OCI-LY7 (cell line): ENCODE measurements around the gene GLCCI1. TPM values are rescaled to one million over a fixed set of nuclear protein-coding genes. Genes with fewer than 3 reads are reported as not detected.
"Not testable (repeated sequence)": the region's sequence is repeated elsewhere in the genome, so short reads cannot be mapped to it uniquely, and the experiment has no call there.

Experiments used
- BruUV-seq: library from RNA; stranded (reverse); fragments of 400-500 nt; replicated peaks from 2 replicates; lab custom pipeline; 2021; lab: Mats Ljungman, UMichigan
- CTCF ChIA-PET: fragments of 300-600 bp; sonication (Branson Sonifier 250); formaldehyde crosslinking; loops from one replicate; lab custom pipeline; 2022; ENCODE audit warnings: antibody characterized with exemption; ENCODE audit not compliant: unreplicated experiment; lab: Charles Lee
- POLR2A ChIA-PET: fragments of 300-600 bp; sonication (Branson Sonifier 250); formaldehyde crosslinking; loops from one replicate; lab custom pipeline; 2022; ENCODE audit warnings: antibody characterized with exemption; lab: Charles Lee
- DNase-seq: peaks from one replicate; pipeline ENCODE4 v3.0.0-alpha.2; 2015; ENCODE audit warnings: low spot score
- H2AFZ ChIP-seq: fragments of 200-600 bp; sonication (generic), shearing (Covaris generic); 2 replicates; pipeline ENCODE4 v1.6.1; 2014; ENCODE audit warnings: mild to moderate bottlenecking, antibody characterized with exemption, low read length, moderate library complexity
- H3K27ac ChIP-seq: fragments of 200-600 bp; sonication (generic); 2 replicates; pipeline ENCODE4 v1.5.1; 2014; ENCODE audit warnings: mixed run types, low read depth, mild to moderate bottlenecking, moderate library complexity, low read length, inconsistent platforms; ENCODE audit not compliant: poor library complexity, severe bottlenecking
- H3K36me3 ChIP-seq: fragments of 200-600 bp; sonication (generic); 2 replicates; pipeline ENCODE4 v1.6.1; 2014; ENCODE audit warnings: mild to moderate bottlenecking, antibody characterized with exemption, low read length, moderate library complexity, mixed read lengths; ENCODE audit not compliant: insufficient read depth
- H3K4me1 ChIP-seq: fragments of 200-600 bp; sonication (generic); 2 replicates; pipeline ENCODE4 v1.5.1; 2014; ENCODE audit warnings: mild to moderate bottlenecking, low read length; ENCODE audit not compliant: insufficient read depth, poor library complexity, severe bottlenecking
- H3K4me2 ChIP-seq: fragments of 200-600 bp; sonication (generic); 2 replicates; pipeline ENCODE4 v1.6.1; 2014; ENCODE audit warnings: mild to moderate bottlenecking, low read length
- H3K4me3 ChIP-seq: fragments of 200-600 bp; sonication (generic); 2 replicates; pipeline ENCODE4 v1.5.1; 2014; ENCODE audit warnings: mild to moderate bottlenecking, low read depth, low read length; ENCODE audit not compliant: poor library complexity, severe bottlenecking
- H3K79me2 ChIP-seq: fragments of 200-600 bp; sonication (generic); 2 replicates; pipeline ENCODE4 v1.6.1; 2016; ENCODE audit warnings: low read depth, mild to moderate bottlenecking, low read length, moderate library complexity, mixed read lengths; ENCODE audit not compliant: insufficient read depth
- H3K9me2 ChIP-seq: fragments of 200-600 bp; sonication (generic); 2 replicates; pipeline ENCODE4 v1.6.1; 2016; ENCODE audit warnings: mild to moderate bottlenecking, low read length, mixed read lengths; ENCODE audit not compliant: insufficient read depth
- H3K9me3 ChIP-seq: fragments of 200-600 bp; sonication (generic); 2 replicates; pipeline ENCODE4 v1.6.1; 2014; ENCODE audit warnings: mild to moderate bottlenecking, mixed run types, low read length, mixed read lengths
- H4K20me1 ChIP-seq: fragments of 200-600 bp; sonication (generic); 2 replicates; pipeline ENCODE4 v1.6.1; 2014; ENCODE audit warnings: mild to moderate bottlenecking, antibody characterized with exemption, low read length, moderate library complexity, mixed read lengths; ENCODE audit not compliant: insufficient read depth
- CTCF ChIP-seq: fragments of 200-600 bp; sonication (generic); conservative IDR thresholded peaks from 2 replicates; pipeline ENCODE4 v1.5.1; 2014; ENCODE audit warnings: mild to moderate bottlenecking, antibody characterized with exemption, low read length, moderate library complexity, mixed read lengths
- EZH2phosphoT487 ChIP-seq: fragments of 200-600 bp; sonication (generic); IDR thresholded peaks from 2 replicates; pipeline ENCODE4 v1.6.1; 2018; ENCODE audit warnings: low read depth, borderline replicate concordance, mild to moderate bottlenecking, mixed run types, antibody characterized with exemption, low read length, moderate library complexity, mixed read lengths
- intact Hi-C: fragments of 100-400 bp; cut with micrococcal nuclease; formaldehyde crosslinking; loops from one replicate; pipeline ENCODE4 v1.10.0; 2022; ENCODE audit not compliant: unreplicated experiment
- total RNA-seq, 2 experiments: library from RNA; depleted of rRNA in 1 of 2; stranded (reverse); fragments of >200 nt in 1 of 2; shearing (Covaris generic) in 1 of 2; gene quantifications; 2 replicates each; pipeline ENCODE4 v1.2.3, GENCODE V29; 2014 to 2022

The GLCCI1 gene
- total RNA-seq, 2 experiments from 2014 or later = 21.3 to 85.6 TPM

- Histone ChIP-seq H3K27ac (no peak overlapping the region), H3K36me3 (peaks cover 26% of the 10 kb centered on the region), H3K9me2 (no peaks in the 10 kb centered on the region), H3K4me2 (0 out of 2 replicates have a peak overlapping the region, but pooled peaks have one; percentile 3), H4K20me1 (peaks cover 9% of the 10 kb centered on the region; the same call in 1 of the 2 replicates), H3K9me3 (peaks cover 28% of the 10 kb centered on the region), H3K79me2 (peaks cover 99% of the 10 kb centered on the region), H3K4me1 (peaks cover 3% of the 10 kb centered on the region), H2AFZ (no peak overlapping the region), H3K4me3 (no peak overlapping the region)
- no peak for DNase-seq
- ChIA-PET CTCF (interaction anchor here (0.9 kb wide), 1 partner anchor 9 kb away, joined by 3 read pairs; no protein-coding TSS in a partner anchor), POLR2A (interaction anchor here (0.7 to 2.9 kb wide), 8 partner anchors 8 to 35 kb away, joined by 3 to 26 read pairs (median 4); no protein-coding TSS in a partner anchor)
- no TSS peak for BruUV-seq
- TF ChIP-seq CTCF = no peak
- no peak for TF ChIP-seq EZH2phosphoT487
- intact Hi-C loops = no loop called here
These were observed 21.2 kb downstream of the GLCCI1 start for GRCh38 chr7:7989616-7990440.

- Histone ChIP-seq H3K4me2 (no peak overlapping the region), H3K79me2 (peaks cover 99% of the 10 kb centered on the region), H3K4me3 (no peak overlapping the region), H3K4me1 (peaks cover 3% of the 10 kb centered on the region), H2AFZ (no peak overlapping the region), H3K9me3 (peaks cover 28% of the 10 kb centered on the region), H3K27ac (no peak overlapping the region), H3K9me2 (no peaks in the 10 kb centered on the region), H4K20me1 (0 out of 2 replicates have a peak, but pooled peaks cover 6% of the 10 kb centered on the region), H3K36me3 (peaks cover 31% of the 10 kb centered on the region)
- no TSS peak for BruUV-seq
- ChIA-PET CTCF (no interaction called here), POLR2A (interaction anchor here (0.9 to 2.9 kb wide), 7 partner anchors 11 to 176 kb away, joined by 3 to 26 read pairs (median 5); no protein-coding TSS in a partner anchor)
- DNase-seq = no peak
- intact Hi-C loops = no loop called here
- no peak for TF ChIP-seq EZH2phosphoT487
- no peak for TF ChIP-seq CTCF
These were observed 21.8 kb downstream of the GLCCI1 start for GRCh38 chr7:7990441-7990761.

- ChIA-PET CTCF (no interaction called here), POLR2A (interaction anchor here (1.2 kb wide), 1 partner anchor 45 kb away, joined by 3 read pairs; no protein-coding TSS in a partner anchor)
- TF ChIP-seq EZH2phosphoT487 (no peak), CTCF (no peak)
- Histone ChIP-seq H3K36me3 (peaks cover 34% of the 10 kb centered on the region), H3K27ac (no peak overlapping the region), H3K9me2 (no peaks in the 10 kb centered on the region), H2AFZ (no peak overlapping the region), H3K79me2 (peaks cover 97% of the 10 kb centered on the region), H3K4me3 (no peak overlapping the region), H3K4me1 (peaks cover 3% of the 10 kb centered on the region), H3K9me3 (peaks cover 28% of the 10 kb centered on the region), H3K4me2 (no peak overlapping the region), H4K20me1 (0 out of 2 replicates have a peak, but pooled peaks cover 2% of the 10 kb centered on the region)
- no TSS peak for BruUV-seq
- peak; percentile 23 for DNase-seq
- intact Hi-C loops = no loop called here
These were observed 23.9 kb downstream of the GLCCI1 start for GRCh38 chr7:7992506-7992905.

- DNase-seq, intact Hi-C loops, H3K27ac ChIP-seq, H3K4me3 ChIP-seq, H2AFZ ChIP-seq, H4K20me1 ChIP-seq, H3K4me1 ChIP-seq, H3K4me2 ChIP-seq, BruUV-seq, CTCF ChIA-PET, POLR2A ChIA-PET, H3K9me2 ChIP-seq: not testable (repeated sequence)
- Histone ChIP-seq H3K9me3 (peaks cover 28% of the 10 kb centered on the region), H3K36me3 (peaks cover 39% of the 10 kb centered on the region), H3K79me2 (peaks cover 97% of the 10 kb centered on the region)
These were observed 26.8 kb downstream of the GLCCI1 start for GRCh38 chr7:7995348-7995747.
